Neural cell (in vitro differentiated cells): ENCODE data around the gene CTSF.

Experiments used
- EZH2 ChIP-seq: fragments of 200-600, 300-800 bp; shearing (Covaris generic), sonication (generic); IDR thresholded peaks from 2 replicates; pipeline ENCODE4 v1.6.1; 2014; ENCODE audit warnings: antibody characterized with exemption, low read length, borderline replicate concordance, mild to moderate bottlenecking; ENCODE audit not compliant: insufficient read depth, poor library complexity, severe bottlenecking
- POLR2AphosphoS5 ChIP-seq: IDR thresholded peaks from 2 replicates; pipeline ENCODE4 v1.6.1; 2012
- TAF1 ChIP-seq: IDR thresholded peaks from 2 replicates; pipeline ENCODE4 v1.6.1; 2012; ENCODE audit warnings: low read depth
- TF ChIP-seq, protein P1 (sequence below): fragments of 450-650 bp; IDR thresholded peaks from 2 replicates; pipeline ENCODE4 v1.5.1; 2014; ENCODE audit warnings: antibody characterized with exemption, mild to moderate bottlenecking, moderate library complexity; ENCODE audit not compliant: poor library complexity, severe bottlenecking
- TF ChIP-seq, protein P2 (sequence below): IDR thresholded peaks from 2 replicates; pipeline ENCODE4 v1.6.1; 2012; ENCODE audit warnings: borderline replicate concordance

GRCh38 chr11:66559866-66560676 lies 8.3 kb downstream of the CTSF start:
- no peak for TF ChIP-seq TAF1
- TF ChIP-seq, protein P1, sequence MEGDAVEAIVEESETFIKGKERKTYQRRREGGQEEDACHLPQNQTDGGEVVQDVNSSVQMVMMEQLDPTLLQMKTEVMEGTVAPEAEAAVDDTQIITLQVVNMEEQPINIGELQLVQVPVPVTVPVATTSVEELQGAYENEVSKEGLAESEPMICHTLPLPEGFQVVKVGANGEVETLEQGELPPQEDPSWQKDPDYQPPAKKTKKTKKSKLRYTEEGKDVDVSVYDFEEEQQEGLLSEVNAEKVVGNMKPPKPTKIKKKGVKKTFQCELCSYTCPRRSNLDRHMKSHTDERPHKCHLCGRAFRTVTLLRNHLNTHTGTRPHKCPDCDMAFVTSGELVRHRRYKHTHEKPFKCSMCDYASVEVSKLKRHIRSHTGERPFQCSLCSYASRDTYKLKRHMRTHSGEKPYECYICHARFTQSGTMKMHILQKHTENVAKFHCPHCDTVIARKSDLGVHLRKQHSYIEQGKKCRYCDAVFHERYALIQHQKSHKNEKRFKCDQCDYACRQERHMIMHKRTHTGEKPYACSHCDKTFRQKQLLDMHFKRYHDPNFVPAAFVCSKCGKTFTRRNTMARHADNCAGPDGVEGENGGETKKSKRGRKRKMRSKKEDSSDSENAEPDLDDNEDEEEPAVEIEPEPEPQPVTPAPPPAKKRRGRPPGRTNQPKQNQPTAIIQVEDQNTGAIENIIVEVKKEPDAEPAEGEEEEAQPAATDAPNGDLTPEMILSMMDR = no peak
- TF ChIP-seq EZH2 = no peak
- TF ChIP-seq, protein P2, sequence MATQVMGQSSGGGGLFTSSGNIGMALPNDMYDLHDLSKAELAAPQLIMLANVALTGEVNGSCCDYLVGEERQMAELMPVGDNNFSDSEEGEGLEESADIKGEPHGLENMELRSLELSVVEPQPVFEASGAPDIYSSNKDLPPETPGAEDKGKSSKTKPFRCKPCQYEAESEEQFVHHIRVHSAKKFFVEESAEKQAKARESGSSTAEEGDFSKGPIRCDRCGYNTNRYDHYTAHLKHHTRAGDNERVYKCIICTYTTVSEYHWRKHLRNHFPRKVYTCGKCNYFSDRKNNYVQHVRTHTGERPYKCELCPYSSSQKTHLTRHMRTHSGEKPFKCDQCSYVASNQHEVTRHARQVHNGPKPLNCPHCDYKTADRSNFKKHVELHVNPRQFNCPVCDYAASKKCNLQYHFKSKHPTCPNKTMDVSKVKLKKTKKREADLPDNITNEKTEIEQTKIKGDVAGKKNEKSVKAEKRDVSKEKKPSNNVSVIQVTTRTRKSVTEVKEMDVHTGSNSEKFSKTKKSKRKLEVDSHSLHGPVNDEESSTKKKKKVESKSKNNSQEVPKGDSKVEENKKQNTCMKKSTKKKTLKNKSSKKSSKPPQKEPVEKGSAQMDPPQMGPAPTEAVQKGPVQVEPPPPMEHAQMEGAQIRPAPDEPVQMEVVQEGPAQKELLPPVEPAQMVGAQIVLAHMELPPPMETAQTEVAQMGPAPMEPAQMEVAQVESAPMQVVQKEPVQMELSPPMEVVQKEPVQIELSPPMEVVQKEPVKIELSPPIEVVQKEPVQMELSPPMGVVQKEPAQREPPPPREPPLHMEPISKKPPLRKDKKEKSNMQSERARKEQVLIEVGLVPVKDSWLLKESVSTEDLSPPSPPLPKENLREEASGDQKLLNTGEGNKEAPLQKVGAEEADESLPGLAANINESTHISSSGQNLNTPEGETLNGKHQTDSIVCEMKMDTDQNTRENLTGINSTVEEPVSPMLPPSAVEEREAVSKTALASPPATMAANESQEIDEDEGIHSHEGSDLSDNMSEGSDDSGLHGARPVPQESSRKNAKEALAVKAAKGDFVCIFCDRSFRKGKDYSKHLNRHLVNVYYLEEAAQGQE = no peak
- TF ChIP-seq POLR2AphosphoS5 = no peak
